ENCODE results near the gene UNC13B.
"Not testable (repeated sequence)": the region's sequence is repeated elsewhere in the genome, so short reads cannot be mapped to it uniquely, and the experiment has no call there.

The UNC13B gene

GRCh38 chr9:35396560-35397215, 234.9 kb downstream of the UNC13B start:
- DNase-seq, result no peak

GRCh38 chr9:35397216-35397698, 235.4 kb downstream of the UNC13B start:
- no peak for DNase-seq

GRCh38 chr9:35397923-35398322, 236.1 kb downstream of the UNC13B start:
- no peak for DNase-seq

- no peak for DNase-seq
These were observed 237.0 kb downstream of the UNC13B start for GRCh38 chr9:35398651-35399335.

- DNase-seq, result no peak
These were observed 243.1 kb downstream of the UNC13B start for GRCh38 chr9:35404865-35405264.

GRCh38 chr9:35406183-35406959, 244.6 kb downstream of the UNC13B start:
- peak; percentile 32 for DNase-seq

- no peak for DNase-seq
These were observed 246.0 kb downstream of the UNC13B start for GRCh38 chr9:35407846-35408245.

GRCh38 chr9:35409434-35409833, 247.6 kb downstream of the UNC13B start:
- DNase-seq, result not testable (repeated sequence)

GRCh38 chr9:35414889-35415288, 253.1 kb downstream of the UNC13B start:
- no peak for DNase-seq

- no peak for DNase-seq
These were observed 253.7 kb downstream of the UNC13B start for GRCh38 chr9:35415402-35416097.

- DNase-seq, result no peak
These were observed 254.3 kb downstream of the UNC13B start for GRCh38 chr9:35416098-35416427.

GRCh38 chr9:35422346-35422745, 260.5 kb downstream of the UNC13B start:
- DNase-seq, result no peak

- no peak for DNase-seq
These were observed 260.9 kb downstream of the UNC13B start for GRCh38 chr9:35422753-35423152.

GRCh38 chr9:35423499-35423898, 261.7 kb downstream of the UNC13B start:
- no peak for DNase-seq

- DNase-seq, result no peak
These were observed 262.8 kb downstream of the UNC13B start for GRCh38 chr9:35424356-35425352.

- DNase-seq, result no peak
These were observed 264.8 kb downstream of the UNC13B start for GRCh38 chr9:35426627-35427026.

GRCh38 chr9:35431467-35431866, 269.7 kb downstream of the UNC13B start:
- no peak for DNase-seq

- no peak for DNase-seq
These were observed 270.3 kb downstream of the UNC13B start for GRCh38 chr9:35432076-35432475.

GRCh38 chr9:35436933-35437332, 275.1 kb downstream of the UNC13B start:
- no peak for DNase-seq

GRCh38 chr9:35446012-35446411, 284.2 kb downstream of the UNC13B start:
- no peak for DNase-seq

GRCh38 chr9:35448496-35448895, 286.7 kb downstream of the UNC13B start:
- no peak for DNase-seq

- DNase-seq, result no peak
These were observed 290.7 kb downstream of the UNC13B start for GRCh38 chr9:35452481-35452880.

Data from activated CD4-positive, alpha-beta T cell treated with anti-CD3 and anti-CD28 coated beads, Interleukin-2, amount 50 U/mL, for 16 hours (primary cell).